HG02840 (cell line): ENCODE measurements around the gene RNU6-8.
A peak's percentile ranks its signal among the peaks of the same experiment; 100 is the strongest.

Experiments
- ATAC-seq: cut with Tn5 transposase; IDR thresholded peaks from one replicate; pipeline ENCODE4 v1.9.1; 2021; ENCODE audit warnings: mild to moderate bottlenecking, moderate library complexity, moderate number of reproducible peaks; ENCODE audit not compliant: unreplicated experiment, low FRiP score

RNU6-8 gene

GRCh38 chr14:32205984-32206383 lies 2.9 kb upstream of the RNU6-8 start:
- ATAC-seq = no peak

GRCh38 chr14:32205554-32205953 lies 2.5 kb upstream of the RNU6-8 start:
- ATAC-seq = no peak

DNA sequence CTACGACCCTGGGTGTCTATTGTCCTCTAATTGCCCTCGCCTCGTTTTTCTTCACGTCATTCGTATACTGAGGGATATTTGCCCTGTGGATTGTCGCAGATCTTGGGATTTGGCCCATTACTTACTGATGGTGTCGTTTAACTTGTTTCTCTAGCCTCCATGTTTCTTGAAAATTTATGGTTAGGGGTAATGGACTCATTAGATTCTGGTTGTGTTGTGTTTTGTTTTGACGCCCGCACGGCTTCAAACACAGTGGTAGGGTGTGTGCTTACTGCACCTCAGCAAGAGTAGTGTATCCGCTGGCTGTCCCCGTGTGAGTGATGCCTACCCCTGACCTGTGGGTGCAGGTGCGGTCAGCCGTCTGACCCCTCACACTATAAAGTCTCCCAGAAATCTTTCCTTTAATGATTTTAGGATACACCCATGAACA lies 874 bp upstream of the RNU6-8 start:
- ATAC-seq = no peak

GRCh38 chr14:32202491-32202997 lies 525 bp downstream of the RNU6-8 start:
- ATAC-seq = no peak

DNA sequence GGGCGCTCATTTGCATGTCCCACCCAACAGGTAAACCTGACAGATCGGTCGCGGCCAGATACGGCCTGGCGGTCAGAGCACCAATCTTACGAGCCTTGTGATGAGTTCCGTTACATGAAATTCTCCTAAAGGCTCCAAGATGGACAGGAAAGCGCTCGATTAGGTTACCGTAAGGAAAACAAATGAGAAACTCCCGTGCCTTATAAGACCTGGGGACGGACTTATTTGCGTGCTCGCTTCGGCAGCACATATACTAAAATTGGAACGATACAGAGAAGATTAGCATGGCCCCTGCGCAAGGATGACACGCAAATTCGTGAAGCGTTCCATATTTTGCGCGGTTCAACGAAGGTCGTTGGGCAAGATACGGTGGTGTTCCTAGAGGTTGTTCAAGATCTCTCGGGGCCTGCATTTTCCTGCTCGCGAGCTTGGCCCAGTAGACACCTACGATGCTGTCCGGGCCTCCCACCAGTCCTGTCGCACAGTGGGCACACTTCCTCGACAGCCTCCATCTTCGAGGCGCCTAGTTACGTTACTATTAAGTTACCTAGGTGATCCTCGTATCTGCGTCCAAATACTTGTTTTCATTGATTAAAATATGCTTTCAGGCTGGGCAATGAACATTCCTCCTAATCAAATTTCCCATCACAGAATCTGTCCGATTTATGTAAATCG lies 1.1 kb downstream of the RNU6-8 start, which contains the start of gene RNU6-7:
RNU6-7 (plus strand) TSS at position 230 of the 675 bp plus-strand sequence.
- no peak for ATAC-seq

DNA sequence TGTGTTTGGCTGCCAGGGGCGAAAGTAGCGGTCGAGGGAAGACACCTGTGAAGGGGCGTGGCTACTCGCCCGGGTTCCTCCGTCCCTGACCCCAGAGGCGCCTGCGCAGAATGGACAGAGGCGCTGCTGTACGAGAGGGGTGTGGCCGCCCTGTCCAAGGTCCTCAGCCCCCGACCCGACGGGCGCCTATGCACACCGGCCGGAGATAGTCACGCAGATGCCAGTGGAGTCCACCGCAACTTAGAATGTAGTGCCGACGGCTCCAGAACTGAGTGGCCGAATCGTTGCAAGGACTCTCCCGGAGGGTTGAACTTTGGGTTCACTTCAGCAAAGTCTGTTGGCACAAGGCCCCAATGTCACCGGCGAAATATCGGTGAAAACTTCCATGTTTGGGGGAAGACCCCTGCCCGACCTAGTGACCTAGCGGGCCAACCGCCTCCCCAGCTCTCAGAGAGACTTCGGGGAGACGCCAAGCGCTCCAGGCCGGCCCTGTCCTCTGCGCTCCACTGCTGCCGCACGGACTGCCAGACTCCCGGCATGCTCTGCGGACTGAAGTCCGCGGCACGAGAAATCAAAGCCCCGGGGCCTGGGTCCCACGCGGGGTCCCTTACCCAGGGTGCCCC lies 1.8 kb downstream of the RNU6-8 start:
- peak; percentile 52 for ATAC-seq

DNA sequence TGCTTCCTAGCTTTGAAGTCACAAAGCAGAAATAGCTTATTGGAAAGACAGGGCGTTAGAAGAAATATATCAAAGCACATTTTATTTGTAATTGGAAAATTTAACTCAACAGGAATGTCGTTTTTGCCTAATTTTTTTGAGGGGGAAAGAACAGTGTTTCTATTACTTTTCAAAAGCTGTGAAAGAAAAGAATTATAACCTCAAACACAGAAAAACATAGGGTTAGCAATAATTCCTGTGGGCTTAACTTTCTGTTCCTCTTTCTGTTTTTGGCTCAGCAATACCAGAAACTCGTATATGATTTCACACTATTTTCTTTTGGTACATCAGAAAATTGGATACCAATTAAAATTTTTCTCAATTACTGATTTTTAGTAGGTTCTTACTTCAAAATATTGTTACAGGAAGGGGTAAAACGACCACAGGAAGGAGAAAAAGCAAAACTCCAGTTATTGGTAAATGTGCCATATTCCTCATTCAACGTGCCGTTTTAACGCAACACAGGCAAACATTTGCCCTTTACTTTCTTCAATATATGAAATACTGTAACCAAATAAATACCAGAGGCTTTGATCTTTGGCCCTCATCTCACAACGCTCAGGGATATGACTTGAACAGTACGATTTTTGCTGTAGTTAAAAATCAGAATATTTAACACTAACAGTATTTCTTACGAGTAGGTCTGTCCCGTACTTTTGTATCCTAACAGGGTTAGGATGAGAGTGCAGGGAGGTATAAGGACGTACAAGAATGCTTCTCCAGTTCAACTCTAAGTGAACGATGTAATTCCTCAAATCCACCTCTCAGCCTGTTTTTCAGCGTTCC lies 2.5 kb downstream of the RNU6-8 start:
- ATAC-seq = peak; percentile 0

GRCh38 chr14:32197919-32198318 lies 5.2 kb downstream of the RNU6-8 start:
- ATAC-seq = no peak

GRCh38 chr14:32195636-32196035 lies 7.4 kb downstream of the RNU6-8 start:
- no peak for ATAC-seq

- no peak for ATAC-seq
Measured at GRCh38 chr14:32193532-32193931, 9.5 kb downstream of the RNU6-8 start.

- ATAC-seq = no peak
Measured at GRCh38 chr14:32192712-32193373, 10.2 kb downstream of the RNU6-8 start.

- no peak for ATAC-seq
Measured at GRCh38 chr14:32190673-32191072, 12.4 kb downstream of the RNU6-8 start.

- no peak for ATAC-seq
Measured at GRCh38 chr14:32189811-32190210, 13.3 kb downstream of the RNU6-8 start.

DNA sequence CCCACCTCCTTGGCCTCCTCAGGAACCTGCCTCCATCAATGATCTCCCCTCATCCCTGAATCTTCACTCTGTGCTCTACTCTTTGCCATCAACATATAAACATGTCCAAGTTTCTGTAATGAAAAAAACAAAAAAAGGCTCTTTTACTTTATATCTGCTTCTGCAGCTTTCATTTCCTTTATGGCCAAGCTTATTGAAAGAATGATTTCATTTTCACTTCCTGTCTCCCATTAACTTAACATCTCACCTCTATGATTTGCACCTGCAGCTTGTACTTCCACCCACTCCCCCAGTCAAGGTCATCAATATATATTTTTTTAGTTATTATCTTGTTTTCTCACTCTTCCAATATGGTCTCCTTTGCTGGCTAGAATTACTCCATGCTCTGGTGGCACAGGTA lies 16.8 kb downstream of the RNU6-8 start:
- ATAC-seq = no peak

- ATAC-seq = no peak
Measured at GRCh38 chr14:32185097-32185496, 18.0 kb downstream of the RNU6-8 start.

GRCh38 chr14:32183151-32184058 lies 19.7 kb downstream of the RNU6-8 start:
- no peak for ATAC-seq

GRCh38 chr14:32171469-32171868 lies 31.6 kb downstream of the RNU6-8 start:
- ATAC-seq = no peak

- no peak for ATAC-seq
Measured at GRCh38 chr14:32169191-32169590, 33.9 kb downstream of the RNU6-8 start.

- no peak for ATAC-seq
Measured at GRCh38 chr14:32167907-32168306, 35.2 kb downstream of the RNU6-8 start.

DNA sequence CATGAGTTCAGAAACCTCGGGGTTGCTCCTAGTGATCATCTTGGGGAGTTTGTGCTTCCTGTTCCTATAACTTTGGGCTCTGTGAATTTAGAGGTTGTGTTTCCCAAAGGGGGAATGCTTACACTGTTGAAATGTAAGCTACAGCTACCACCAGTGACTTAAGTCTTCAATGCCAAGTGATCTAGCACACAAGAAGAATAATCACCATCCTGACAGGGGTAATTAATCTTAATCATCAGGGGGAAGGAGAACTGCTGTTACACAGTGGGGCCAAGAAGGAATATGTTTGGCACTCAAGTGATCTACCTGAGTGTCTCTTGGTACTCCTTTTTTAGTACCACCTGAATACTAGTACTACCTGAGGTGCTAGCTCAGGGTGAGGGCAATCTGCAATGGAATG lies 36.1 kb downstream of the RNU6-8 start:
- no peak for ATAC-seq
